Measurements from ENCODE around the gene CEP43. TPM values are rescaled to one million over a fixed set of nuclear protein-coding genes. Genes with fewer than 3 reads are reported as not detected.

The CEP43 gene
- total RNA-seq, 6 experiments from 2014 or later, result 16.5 to 24.8 (median 21.0) TPM

DNA sequence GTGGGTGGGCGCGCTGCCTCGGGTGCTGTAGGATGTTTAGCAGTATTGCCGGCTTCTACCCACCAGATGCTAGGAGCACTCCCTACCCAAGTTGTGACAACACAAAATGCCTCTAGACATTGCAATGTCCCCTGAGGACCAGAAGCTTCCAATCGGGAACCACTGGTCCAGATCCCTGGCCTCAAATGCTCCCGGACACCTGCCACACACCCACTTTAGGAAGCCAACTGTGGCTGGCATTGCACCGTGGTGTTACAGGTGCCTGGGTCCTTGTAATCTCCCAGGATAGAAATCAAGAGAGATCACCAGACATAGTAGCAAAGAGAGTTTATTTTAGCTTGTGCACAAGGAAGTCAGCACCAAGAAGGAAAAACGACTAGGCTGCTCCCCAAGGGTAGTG, 27.9 kb upstream of the CEP43 start:
- H3K27me3 Mint-ChIP-seq (ENCODE audit: insufficient read depth), result peaks cover 2% of the 10 kb centered on the region; the same call in 1 of the 2 replicates
- no peak for DNase-seq
- H3K9me3 Mint-ChIP-seq, result peaks cover 9% of the 10 kb centered on the region
- H3K4me3 Mint-ChIP-seq, result no peak overlapping the region
- H3K36me3 Mint-ChIP-seq (ENCODE audit: low read depth), result peaks cover 19% of the 10 kb centered on the region; the same call in 1 of the 2 replicates
- no peaks in the 10 kb centered on the region for H3K4me1 Mint-ChIP-seq (ENCODE audit: low read depth)
- no peak overlapping the region for H3K27ac Mint-ChIP-seq
- TF ChIP-seq, protein P1, sequence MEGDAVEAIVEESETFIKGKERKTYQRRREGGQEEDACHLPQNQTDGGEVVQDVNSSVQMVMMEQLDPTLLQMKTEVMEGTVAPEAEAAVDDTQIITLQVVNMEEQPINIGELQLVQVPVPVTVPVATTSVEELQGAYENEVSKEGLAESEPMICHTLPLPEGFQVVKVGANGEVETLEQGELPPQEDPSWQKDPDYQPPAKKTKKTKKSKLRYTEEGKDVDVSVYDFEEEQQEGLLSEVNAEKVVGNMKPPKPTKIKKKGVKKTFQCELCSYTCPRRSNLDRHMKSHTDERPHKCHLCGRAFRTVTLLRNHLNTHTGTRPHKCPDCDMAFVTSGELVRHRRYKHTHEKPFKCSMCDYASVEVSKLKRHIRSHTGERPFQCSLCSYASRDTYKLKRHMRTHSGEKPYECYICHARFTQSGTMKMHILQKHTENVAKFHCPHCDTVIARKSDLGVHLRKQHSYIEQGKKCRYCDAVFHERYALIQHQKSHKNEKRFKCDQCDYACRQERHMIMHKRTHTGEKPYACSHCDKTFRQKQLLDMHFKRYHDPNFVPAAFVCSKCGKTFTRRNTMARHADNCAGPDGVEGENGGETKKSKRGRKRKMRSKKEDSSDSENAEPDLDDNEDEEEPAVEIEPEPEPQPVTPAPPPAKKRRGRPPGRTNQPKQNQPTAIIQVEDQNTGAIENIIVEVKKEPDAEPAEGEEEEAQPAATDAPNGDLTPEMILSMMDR (IDR thresholded peaks at IDR 0.05), result no peak

DNA sequence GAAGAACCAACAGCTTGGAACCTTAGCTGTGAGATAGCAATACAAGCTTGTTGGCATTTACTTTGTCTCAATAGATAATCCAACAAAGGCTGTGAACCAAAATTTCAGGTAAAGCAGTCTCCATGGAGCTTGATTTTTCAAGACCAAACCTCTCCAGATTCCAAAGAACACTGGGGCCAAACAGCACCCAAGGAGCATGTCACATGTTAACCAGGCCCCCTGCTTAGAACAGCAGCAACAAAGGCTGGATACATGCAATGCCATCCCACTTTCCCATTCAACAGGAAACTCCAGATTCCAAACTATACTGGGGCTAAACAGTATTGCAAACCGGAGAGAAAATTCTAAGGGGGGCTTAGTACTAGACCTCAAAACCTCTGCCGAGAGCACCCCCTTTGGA, 27.1 kb upstream of the CEP43 start:
- Mint-ChIP-seq H3K36me3 (ENCODE audit: low read depth) (peaks cover 16% of the 10 kb centered on the region; the same call in 1 of the 2 replicates), H3K4me1 (ENCODE audit: low read depth) (no peaks in the 10 kb centered on the region), H3K27ac (no peak overlapping the region), H3K9me3 (peaks cover under 1% of the 10 kb centered on the region), H3K27me3 (ENCODE audit: insufficient read depth) (peaks cover 1% of the 10 kb centered on the region; the same call in 1 of the 2 replicates), H3K4me3 (no peak overlapping the region)
- TF ChIP-seq, protein P1 (IDR thresholded peaks at IDR 0.05), result no peak
- no peak for DNase-seq

DNA sequence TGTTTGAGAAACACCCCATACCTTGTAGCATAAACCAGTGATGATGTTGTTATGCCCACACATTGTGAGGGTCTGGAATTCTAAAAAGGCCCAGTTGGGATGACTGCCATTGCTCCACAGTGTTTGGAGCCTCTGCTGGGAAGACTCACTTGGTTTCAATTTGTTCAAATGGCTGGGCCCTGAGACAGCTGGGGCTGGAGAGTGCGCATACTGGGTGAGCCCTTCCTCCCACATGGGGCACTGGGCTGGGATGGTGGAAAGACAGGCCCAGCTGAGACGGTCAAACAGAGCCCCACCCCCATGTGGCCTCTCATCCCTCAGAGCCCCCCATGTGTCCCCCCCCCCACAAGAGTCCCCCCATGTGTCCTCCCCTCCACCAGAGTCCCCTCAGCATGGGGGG, 22.6 kb upstream of the CEP43 start:
- Mint-ChIP-seq H3K27ac (no peak overlapping the region), H3K9me3 (no peaks in the 10 kb centered on the region), H3K36me3 (ENCODE audit: low read depth) (peaks cover 16% of the 10 kb centered on the region), H3K4me3 (no peak overlapping the region), H3K27me3 (ENCODE audit: insufficient read depth) (peaks cover 1% of the 10 kb centered on the region; the same call in 1 of the 2 replicates), H3K4me1 (ENCODE audit: low read depth) (0 out of 2 replicates have a peak, but pooled peaks cover 8% of the 10 kb centered on the region)
- DNase-seq, result no peak
- TF ChIP-seq, protein P1 (IDR thresholded peaks at IDR 0.05), result no peak

- Mint-ChIP-seq H3K36me3 (ENCODE audit: low read depth) (peaks cover 14% of the 10 kb centered on the region), H3K9me3 (no peaks in the 10 kb centered on the region), H3K4me3 (no peak overlapping the region), H3K27ac (no peak overlapping the region; the same call in 1 of the 2 replicates), H3K4me1 (ENCODE audit: low read depth) (0 out of 2 replicates have a peak, but pooled peaks cover 8% of the 10 kb centered on the region), H3K27me3 (ENCODE audit: insufficient read depth) (peaks cover 1% of the 10 kb centered on the region; the same call in 1 of the 2 replicates)
- TF ChIP-seq, protein P1 (IDR thresholded peaks at IDR 0.05), result no peak
- DNase-seq, result no peak
These were observed 21.3 kb upstream of the CEP43 start for GRCh38 chr6:166977621-166978525.

DNA sequence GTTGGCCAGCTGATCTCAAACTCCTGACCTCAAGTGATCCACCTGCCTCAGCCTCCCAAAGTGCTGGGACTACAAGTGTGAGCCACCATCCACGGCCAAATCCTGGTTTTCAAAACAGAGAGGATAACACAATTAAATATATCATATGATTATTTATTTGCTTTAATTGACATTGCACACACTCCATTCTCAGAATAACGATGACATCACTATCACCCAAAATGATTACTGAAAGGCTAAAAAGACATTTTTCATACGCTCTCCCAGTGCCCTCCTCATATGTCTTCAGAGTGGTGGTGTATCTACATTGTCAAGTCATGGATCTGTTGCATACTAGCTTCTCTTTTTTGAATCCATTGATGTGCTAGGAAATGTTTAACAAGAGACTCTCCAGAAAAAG, 18.5 kb upstream of the CEP43 start:
- Mint-ChIP-seq H3K4me1 (ENCODE audit: low read depth) (0 out of 2 replicates have a peak, but pooled peaks cover 8% of the 10 kb centered on the region), H3K9me3 (no peaks in the 10 kb centered on the region), H3K27ac (no peak overlapping the region), H3K27me3 (ENCODE audit: insufficient read depth) (peaks cover 1% of the 10 kb centered on the region; the same call in 1 of the 2 replicates), H3K36me3 (ENCODE audit: low read depth) (peaks cover 16% of the 10 kb centered on the region), H3K4me3 (no peak overlapping the region)
- TF ChIP-seq, protein P1 (IDR thresholded peaks at IDR 0.05), result no peak
- no peak for DNase-seq

Measured in HFFc6 (cell line).